Fibroblast of skin of left quadriceps (primary cell): Measurements from ENCODE around the gene HELT.
"Not testable (repeated sequence)": the region's sequence is repeated elsewhere in the genome, so short reads cannot be mapped to it uniquely, and the experiment has no call there.

Experiments used
- DNase-seq, 2 experiments: peaks; one replicate each; pipeline ENCODE4 v3.0.0-alpha.2; 2013; ENCODE audit warnings: low read depth in 2 of 2

HELT gene, protein sequence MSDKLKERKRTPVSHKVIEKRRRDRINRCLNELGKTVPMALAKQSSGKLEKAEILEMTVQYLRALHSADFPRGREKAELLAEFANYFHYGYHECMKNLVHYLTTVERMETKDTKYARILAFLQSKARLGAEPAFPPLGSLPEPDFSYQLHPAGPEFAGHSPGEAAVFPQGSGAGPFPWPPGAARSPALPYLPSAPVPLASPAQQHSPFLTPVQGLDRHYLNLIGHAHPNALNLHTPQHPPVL

DNA sequence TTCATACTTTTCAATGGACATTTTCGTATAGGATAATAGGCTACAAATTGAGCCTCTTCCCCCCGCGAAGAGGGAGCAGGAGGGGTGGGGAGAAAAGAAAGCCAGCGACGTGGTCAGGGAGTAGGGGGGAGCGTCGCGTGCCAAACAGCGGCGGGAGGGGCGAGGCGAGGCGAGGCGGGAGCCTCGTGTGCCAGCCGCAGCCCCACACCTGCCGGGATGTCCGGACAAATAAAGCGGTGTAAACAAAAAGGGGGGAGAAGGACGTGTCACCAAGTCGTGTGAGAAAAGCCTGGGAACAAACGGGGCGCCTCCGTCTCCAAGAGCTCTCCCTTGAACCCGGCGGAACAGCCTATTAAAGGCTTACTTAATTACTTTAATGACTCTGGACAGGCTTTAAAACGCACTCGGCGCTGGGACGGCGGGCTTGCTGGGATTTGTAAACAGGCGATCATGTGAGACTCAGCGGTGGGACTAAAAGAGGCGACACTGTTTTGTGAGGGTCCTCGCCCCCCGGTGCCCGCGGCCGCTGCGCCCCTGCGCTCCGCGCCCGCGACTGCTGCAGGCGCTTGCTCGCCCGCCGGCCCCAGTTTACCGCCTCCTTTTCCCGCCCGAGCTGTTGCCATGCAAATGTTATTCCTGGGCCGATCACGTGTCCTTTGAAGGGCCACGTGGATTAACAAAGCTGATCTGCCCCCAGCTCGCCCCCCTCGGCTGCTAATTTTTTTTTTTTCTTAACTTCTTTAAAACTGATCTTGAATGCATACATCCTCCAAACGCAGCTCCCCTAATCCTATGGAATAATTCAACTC, at the start of gene HELT:
TSS of gene HELT (plus strand) at position 527 of the 809 bp plus-strand sequence. CDS start 439 bp downstream, outside the sequence.
- no peak for DNase-seq

DNA sequence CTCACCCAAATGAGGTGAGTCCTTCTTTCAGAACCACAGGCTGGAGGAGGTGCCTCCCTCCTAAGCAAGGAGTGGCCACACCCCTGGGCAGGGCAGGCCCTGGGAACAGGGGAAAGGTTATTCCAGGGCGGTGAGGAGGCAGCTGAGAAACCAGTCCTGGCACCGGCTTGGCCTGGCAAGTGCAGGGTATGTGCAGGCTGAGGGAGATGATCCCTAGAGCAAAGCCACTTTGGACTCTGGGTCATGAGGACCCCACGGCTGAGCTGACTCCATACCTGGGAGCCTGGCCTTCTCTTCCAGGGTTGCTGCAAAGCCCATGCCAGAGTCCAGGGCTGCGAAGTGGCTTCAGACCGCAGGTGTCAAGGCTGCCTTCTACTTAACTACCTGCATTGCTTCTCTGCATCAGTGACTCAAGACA, 49.5 kb upstream of the HELT start:
- DNase-seq = no peak

DNA sequence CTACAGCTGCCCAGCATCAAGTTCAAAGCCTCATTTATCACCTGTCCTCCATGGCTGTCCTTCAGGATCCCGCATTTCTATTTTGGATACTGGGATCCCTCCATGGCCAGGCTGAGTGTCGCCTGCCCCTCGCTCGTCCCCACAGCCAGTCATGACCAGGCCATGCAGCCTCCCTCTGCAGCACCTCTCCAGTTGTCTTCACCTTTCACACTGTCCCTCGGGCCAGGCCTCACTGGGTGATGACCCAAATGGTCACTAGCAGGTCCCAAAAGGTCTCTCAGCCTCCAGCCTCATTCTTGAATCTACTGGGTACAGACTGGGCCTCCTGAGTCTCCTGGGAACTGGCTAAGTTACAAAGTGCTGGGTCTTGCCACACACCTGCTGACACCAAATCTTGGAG, 48.7 kb upstream of the HELT start:
- DNase-seq = no peak

DNA sequence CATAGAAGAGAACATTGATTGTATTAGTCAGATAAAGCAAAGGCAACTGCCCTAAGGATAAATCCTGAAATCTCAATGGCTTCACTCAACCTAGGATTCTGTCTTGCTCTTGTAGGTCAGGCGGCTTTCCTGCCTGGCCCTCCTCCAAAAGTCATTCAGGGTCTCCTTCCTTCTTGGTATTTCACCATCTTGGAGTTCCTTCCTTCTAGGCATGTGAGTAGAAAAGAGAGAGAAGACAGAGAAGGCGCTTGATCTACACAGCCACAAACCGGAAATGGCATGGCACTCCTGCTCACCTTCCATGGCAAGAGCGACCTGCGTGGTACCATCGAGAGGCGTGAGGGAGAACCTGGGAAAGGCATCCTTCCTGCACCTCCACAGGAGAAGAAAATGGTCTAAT, 45.3 kb upstream of the HELT start:
- DNase-seq = no peak

DNA sequence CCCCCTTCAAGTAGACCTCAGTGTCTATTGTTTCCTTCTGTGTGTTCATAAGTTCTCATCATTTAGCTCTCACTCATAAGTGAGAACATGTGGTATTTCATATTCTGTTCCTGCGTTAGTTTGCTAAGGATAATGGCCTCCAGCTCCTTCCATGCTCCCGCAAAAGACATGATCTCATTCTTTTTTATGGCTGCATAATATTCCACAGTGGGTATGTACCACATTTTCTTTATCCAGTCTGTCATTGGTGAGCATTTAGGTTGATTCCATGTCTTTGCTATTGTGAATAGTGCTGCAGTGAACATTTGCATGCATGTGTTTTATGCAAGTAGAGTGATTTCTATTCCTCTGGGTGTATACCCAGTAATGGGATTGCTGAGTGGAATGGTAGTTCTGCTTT, 41.9 kb upstream of the HELT start:
- not testable (repeated sequence) for DNase-seq

DNA sequence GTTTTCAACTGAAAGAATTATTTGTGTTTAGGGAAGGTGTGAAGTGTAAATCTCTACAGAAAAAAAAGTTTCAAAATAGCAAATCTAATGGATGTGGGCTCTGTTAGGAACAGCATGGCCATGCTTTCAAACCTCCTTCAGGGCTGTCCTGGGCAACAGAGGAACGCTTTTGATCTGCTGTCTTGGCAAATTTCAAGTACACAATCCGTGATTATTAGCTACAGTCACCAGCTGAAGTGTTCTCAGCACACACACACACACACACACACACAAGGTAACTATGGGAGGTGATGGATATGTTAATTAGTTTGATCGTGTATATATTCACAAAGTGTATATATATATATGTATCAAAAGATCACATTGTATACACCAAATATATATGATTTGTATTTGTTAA, 40.5 kb upstream of the HELT start:
- DNase-seq = no peak

DNA sequence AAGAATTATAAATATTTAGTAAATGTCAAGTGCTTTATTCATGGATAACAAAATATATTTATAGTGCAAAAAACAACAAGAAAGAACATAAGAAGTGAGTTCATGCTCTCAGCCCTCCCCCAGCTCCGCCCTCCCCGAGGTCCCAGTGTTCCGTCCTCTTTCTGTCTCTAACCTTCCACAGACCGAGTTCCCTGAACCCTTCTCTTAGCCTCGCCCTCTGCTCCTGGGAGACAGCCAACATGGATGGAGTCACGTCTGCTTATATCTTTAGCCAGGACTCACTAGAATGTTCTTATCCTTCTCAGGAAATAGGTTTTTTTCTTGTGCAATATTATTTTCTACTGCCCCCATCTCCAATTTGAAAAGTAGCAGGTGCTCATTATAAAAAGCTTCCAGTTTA, 40.1 kb upstream of the HELT start:
- DNase-seq = no peak

DNA sequence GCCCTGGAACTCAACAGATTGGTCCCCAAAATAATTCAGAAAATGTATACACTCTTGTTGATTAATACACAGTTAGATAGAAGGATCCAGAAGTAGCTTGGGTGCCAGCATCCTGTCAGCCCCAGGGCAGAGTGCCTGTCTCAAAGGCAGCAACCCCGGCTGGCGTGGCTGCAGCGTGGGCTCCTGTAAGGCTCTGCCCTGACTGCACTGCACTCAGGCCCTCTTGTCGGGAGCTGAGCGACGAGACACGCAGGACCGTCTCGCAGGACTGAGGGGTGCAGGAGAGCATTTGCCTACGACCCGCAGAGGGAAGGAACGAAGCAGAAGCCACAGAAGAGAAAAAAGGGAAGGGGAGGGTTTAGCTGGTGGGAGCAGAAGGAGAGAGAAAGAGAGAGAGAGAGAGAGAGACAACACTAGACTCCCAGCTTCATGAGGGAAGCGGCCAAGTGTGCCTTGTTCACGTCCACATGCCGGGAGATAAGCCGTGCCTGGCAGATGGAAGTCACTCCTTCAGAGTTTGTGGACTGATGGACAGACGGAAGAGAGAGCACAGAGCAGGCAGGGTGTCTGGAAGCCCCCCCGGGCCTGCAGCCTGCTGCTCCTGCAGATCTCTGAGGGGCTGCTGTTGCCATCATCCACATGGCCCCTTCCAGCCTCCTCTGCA, 38.7 kb upstream of the HELT start:
- no peak for DNase-seq

DNA sequence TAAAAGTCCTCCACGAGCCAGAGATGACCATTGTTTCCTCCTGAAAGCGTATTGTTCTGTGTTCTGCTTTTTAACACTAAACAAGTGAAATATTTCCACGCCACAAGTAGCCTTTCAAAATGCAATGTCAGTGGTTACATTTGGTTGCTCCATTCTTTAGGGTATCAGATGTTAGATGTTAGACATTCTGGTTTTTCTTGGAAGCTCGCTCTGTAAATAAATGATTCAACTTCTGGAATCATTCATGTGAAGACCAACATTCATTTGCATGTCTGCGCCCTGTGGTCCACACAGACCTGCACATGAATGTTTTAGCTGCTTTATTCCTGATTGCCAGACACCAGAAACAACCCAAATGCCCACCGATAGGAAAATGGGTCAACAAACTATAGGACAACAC, 38.0 kb upstream of the HELT start:
- DNase-seq = no peak

DNA sequence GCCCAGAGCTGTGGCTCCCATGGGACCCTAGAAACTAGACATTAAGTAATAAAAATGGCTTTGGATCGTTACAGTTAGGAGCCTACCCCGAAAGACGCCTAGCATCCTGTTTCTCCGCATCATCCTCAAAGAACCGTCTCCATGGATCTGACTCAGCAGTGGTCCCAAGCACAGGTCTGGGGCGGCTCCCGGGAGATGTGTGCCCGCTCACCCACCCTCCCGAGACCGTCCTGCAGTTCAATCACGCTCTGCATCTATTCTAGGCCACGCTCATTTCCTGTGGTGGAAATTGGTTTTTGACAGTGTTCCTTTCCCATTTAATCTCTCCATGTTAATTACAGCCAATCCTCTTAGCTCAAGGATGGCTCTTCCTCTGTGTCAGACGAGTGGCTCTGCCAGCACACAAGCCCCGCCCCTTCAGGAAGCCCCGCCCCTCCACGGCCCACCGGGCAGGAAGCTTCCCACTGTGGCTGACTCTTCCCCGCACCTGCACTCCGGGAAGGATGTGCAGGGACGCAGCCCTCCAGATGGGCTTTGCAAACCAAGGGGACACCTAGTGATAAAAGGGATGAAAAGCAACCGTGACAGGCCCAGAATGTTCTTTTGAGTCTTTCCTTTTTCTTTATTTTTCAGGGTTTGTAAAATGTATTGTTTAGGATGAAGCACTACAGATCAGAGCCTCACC, 34.5 kb upstream of the HELT start:
- peak in 1 of 2 experiments; percentile 5 for DNase-seq

DNA sequence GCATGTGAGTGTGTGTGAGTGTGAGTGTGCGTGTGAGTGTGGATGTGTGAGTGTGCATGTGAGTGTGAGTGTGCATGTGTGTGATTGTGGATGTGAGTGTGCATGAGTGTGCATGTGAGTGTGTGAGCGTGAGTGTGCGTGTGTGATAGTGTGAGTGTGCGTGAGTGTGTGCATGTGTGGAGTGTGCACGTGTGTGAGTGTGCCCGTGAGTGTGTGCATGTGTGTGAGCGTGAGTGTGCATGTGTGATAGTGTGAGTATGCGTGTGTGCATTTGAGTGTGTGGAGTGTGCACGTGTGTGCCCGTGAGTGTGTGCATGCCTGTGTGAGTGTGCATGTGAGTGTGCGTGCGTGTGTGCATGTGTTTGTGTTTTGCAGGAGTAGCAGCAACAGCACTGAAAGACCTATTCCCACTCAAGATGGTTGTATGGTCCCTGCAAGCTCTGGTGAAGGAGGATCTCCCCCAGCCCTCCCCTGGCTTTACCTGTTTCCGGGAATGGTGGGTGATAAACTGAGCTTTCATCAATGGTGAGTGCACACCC, 30.7 kb upstream of the HELT start:
- DNase-seq = no peak

DNA sequence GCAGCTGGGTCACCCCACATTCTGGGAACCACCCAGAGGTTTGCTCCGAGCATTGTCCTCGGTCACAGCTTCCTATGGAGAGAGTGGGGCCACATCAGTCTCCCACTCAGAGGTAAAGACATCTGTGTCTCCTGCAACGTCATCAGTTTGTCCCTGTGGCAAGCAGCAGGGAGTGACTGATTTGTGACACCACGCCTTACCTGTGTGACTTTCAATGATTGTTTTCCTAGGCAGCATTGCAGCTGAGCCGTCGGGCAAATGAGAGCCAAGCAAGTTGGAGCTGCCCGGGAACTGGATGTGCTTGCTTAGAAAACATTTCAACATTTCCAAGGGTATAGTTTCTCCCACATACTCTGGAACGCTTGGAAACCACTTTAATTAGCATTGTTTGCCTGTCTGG, 29.7 kb upstream of the HELT start:
- no peak for DNase-seq

DNA sequence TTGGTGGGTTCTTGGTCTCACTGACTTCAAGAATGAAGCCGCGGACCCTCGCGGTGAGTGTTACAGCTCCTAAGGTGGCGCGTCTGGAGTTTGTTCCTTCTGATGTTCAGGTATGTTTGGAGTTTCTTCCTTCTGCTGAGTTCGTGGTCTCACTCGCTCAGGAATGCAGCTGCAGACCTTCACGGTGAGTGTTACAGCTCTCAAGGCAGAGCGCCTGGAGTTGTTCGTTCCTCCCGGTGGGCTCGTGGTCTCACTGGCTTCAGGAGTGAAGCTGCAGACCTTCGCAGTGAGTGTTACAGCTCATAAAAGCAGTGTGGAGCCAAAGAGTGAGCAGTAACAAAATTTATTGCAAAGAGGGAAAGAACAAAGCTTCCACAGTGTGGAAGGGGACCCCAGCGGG, 29.0 kb upstream of the HELT start:
- DNase-seq = not testable (repeated sequence)

DNA sequence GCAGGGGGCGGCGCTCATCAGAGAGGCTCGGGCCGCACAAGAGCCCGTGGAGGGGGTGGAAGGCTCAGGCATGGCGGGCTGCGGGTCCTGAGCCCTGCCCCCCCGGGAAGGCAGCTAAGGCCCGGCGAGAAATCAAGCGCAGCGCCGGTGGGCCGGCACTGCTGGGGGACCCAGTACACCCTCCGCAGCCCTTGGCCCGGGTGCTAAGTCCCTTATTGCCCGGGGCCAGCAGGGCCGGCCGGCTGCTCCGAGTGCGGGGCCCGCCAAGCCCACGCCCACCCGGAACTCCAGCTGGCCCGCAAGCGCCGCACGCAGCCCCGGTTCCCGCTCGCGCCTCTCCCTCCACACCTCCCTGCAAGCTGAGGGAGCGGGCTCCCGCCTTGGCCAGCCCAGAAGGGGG, 28.2 kb upstream of the HELT start:
- not testable (repeated sequence) for DNase-seq

DNA sequence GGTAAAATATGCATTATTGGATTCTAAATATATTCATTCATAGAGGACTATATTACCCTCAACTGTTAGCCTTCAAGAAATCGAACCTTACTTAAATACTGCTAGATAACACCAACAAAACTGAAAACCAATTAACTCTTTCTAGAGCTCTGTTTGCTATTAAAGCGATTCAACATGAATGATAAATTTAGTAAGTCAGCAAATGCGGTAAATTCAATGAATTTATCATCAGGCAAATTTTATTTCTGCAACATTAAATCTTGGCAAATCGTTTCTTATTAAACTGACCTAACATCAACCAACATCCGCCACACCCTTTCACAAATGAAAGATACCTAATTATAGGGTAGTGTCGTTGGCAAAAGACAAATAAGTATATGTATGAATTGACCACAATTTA, 26.4 kb upstream of the HELT start:
- no peak for DNase-seq

DNA sequence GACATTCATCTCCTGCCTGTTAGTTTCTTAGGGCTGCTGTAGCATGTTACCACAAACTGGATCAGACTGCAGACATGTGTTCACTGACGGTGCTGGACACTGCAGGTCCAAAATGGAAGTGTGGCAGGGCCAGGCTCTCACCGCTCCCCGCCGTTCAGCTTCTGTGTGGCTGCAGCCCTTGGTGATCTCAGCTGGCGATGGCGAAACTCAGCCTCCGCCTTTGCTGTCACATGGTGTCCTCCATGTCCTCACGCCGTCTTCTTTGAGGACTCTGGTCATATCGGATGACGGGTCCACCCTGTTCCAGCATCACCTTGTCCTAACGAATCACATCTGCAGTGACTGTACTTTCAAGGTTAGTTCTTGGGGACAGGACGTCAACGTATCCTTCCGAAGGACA, 25.9 kb upstream of the HELT start:
- DNase-seq = no peak

DNA sequence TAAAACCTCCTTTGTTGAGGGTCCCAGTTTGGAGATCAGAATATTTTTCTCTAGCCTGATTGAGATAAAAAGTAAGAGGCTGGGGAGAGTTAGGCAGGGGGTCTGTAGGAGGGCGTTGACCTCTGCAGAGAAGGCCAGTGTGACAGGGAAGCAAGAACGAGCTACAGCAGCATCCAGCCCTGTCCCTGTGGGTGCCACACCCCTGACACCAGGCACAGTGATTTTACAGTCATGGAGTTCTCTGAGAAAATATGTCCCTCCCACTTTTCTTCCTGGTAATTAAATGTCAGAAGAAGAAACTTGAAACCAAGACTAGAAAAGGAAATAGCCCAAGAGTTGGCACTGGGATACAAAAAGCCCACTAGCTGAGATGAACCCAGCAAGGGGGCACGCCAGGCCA, 25.0 kb upstream of the HELT start:
- DNase-seq = no peak

DNA sequence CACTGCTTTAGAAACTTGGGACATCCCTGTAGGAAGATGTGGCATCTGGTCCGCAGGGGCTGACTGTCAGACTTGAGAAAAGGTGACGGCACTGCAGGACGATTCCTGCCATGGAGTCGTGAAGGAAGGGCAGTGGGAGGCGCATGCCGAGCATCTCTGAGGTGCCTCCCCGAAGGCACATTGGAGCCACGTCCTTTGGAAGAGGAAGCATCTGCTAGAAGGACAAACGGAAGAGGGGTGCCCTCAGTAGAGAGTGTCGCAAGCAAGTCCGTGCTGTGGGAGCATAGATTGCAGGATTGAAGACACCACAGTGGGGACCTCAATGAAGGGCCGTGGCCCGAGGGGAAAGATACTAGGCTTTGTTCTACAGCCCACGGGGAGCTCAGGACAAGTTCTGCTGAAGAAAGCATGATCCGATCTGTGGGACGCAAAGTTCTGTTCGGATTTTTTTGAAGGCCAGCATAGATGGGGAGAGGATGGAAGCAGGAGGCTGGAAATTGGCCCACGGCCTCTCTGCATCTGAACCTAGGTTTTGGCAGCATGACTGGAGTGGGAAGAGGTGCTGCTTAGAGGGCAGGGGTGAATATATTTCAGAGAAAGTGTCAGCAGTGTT, 24.2 kb upstream of the HELT start:
- DNase-seq = no peak

DNA sequence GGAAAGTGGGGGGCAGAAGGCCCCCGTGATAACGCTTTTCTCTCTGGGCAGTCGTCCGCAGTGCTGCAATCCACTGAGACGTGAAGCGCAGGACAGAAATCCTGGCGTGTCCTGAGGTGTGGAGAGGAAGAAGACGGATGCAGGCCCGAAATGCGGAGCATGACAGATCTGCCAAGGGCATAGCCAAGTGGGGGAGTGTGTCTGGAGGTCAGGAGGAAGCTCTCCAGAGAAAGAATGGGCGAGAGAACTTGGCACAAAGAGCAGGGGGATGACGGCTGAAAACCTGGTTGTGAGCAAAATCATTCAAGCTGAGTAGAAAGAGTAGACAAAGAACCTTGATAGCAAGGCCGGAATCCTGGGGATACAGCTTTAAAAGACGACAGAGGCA, 23.7 kb upstream of the HELT start:
- no peak for DNase-seq

DNA sequence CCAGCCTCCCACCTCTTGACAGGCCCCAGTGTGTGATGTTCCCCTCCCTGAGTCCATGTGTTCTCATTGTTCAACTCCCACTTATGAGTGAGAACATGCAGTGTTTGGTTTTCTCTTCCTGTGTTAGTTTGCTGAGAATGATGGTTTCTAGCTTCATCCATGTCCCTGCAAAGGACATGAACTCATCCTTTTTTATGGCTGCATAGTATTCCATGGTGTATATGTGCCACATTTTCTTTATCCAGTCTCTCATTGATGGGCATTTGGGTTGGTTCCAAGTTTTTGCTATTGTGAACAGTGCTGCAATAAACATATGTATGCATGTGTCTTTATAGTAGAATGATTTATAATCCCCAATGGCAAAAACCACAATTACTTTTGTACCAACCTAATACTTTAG, 20.6 kb upstream of the HELT start:
- not testable (repeated sequence) for DNase-seq

DNA sequence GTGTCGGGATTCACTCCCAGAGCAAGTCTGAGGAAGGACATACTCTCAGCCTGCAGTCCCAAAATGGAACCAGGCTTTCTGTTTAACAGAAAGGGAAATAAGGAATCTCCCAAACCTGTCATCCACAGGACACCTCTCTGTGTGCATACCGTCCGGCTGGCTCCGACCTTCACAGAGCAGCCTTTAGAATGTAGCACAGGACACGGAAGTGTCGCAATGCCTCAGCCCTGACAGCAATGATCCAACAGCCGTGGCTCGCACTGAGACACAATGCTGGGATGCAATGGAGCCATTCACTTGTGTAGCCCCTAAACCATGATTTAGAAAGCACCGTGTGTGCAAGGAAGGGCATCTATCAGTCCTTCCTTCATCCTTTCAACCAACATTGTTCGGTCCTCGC, 15.5 kb upstream of the HELT start:
- no peak for DNase-seq
